SK-N-SH treated with all-trans-retinoic acid at 6 μM for 48 hours (cell line): ENCODE results near the gene MID1.

Source experiments
- ATAC-seq: fragments of 200-7000 bp; cut with Tn5 transposase; 3 replicates; pipeline ENCODE4 v1.9.1; 2020; ENCODE audit warnings: mild to moderate bottlenecking, moderate library complexity
- CSDC2 ChIP-seq: fragments of 250-450 bp; sonication (Bioruptor Pico); IDR thresholded peaks from 2 replicates; pipeline ENCODE4 v1.5.0; 2020; ENCODE audit warnings: mild to moderate bottlenecking, moderate library complexity
- CSRNP3 ChIP-seq: fragments of 250-450 bp; sonication (Bioruptor Pico); IDR thresholded peaks from 2 replicates; pipeline ENCODE4 v1.5.1; 2021; ENCODE audit warnings: mild to moderate bottlenecking, moderate library complexity
- ESRRG ChIP-seq: fragments of 250-450 bp; sonication (Bioruptor Pico); IDR thresholded peaks from 2 replicates; pipeline ENCODE4 v1.6.1; 2021; ENCODE audit warnings: mild to moderate bottlenecking
- GLIS3 ChIP-seq: fragments of 250-450 bp; sonication (Bioruptor Pico); IDR thresholded peaks from 2 replicates; pipeline ENCODE4 v1.5.0; 2020; ENCODE audit warnings: mild to moderate bottlenecking, moderate library complexity
- ISL1 ChIP-seq: fragments of 250-450 bp; sonication (Bioruptor Pico); IDR thresholded peaks from 2 replicates; pipeline ENCODE4 v2.1.2; 2022; ENCODE audit warnings: mild to moderate bottlenecking, moderate library complexity
- OSR1 ChIP-seq: fragments of 250-450 bp; sonication (Bioruptor Pico); IDR thresholded peaks from 2 replicates; pipeline ENCODE4 v1.8.0; 2022; ENCODE audit warnings: moderate library complexity, mild to moderate bottlenecking, inconsistent platforms
- PATZ1 ChIP-seq: fragments of 250-450 bp; sonication (Bioruptor Pico); IDR thresholded peaks from 2 replicates; pipeline ENCODE4 v1.8.0; 2020; ENCODE audit warnings: mild to moderate bottlenecking, moderate library complexity, borderline replicate concordance
- POU6F1 ChIP-seq: fragments of 250-450 bp; sonication (Bioruptor Pico); IDR thresholded peaks from 2 replicates; pipeline ENCODE4 v1.8.0; 2021; ENCODE audit warnings: low read depth, mild to moderate bottlenecking, moderate library complexity, borderline replicate concordance
- PPARA ChIP-seq: fragments of 250-450 bp; sonication (Bioruptor Pico); IDR thresholded peaks from 2 replicates; pipeline ENCODE4 v1.5.0; 2020; ENCODE audit warnings: mild to moderate bottlenecking, borderline replicate concordance
- SNAI2 ChIP-seq: fragments of 250-450 bp; sonication (Bioruptor Pico); IDR thresholded peaks from 2 replicates; pipeline ENCODE4 v1.5.0; 2020; ENCODE audit warnings: mild to moderate bottlenecking, moderate library complexity
- TCF4 ChIP-seq: fragments of 250-450 bp; sonication (Bioruptor Pico); IDR thresholded peaks from 2 replicates; pipeline ENCODE4 v1.8.0; 2021; ENCODE audit warnings: mild to moderate bottlenecking, moderate library complexity, borderline replicate concordance
- TOX ChIP-seq: fragments of 250-450 bp; sonication (Bioruptor Pico); IDR thresholded peaks from 2 replicates; pipeline ENCODE4 v1.8.0; 2021; ENCODE audit warnings: mild to moderate bottlenecking, moderate library complexity, borderline replicate concordance
- TSHZ2 ChIP-seq: fragments of 250-450 bp; sonication (Bioruptor Pico); IDR thresholded peaks from 2 replicates; pipeline ENCODE4 v1.5.0; 2020; ENCODE audit warnings: mild to moderate bottlenecking, moderate library complexity
- ZC3H10 ChIP-seq: fragments of 250-450 bp; sonication (Bioruptor Pico); IDR thresholded peaks from 2 replicates; pipeline ENCODE4 v1.5.1; 2021; ENCODE audit warnings: mild to moderate bottlenecking, moderate library complexity
- ZFP3 ChIP-seq: fragments of 250-450 bp; sonication (Bioruptor Pico); IDR thresholded peaks from 2 replicates; pipeline ENCODE4 v1.5.0; 2020; ENCODE audit warnings: mild to moderate bottlenecking, moderate library complexity
- ZFP30 ChIP-seq: fragments of 450-650 bp; formaldehyde crosslinking; IDR thresholded peaks from 2 replicates; pipeline ENCODE4 v1.5.0; 2022; ENCODE audit warnings: mild to moderate bottlenecking, moderate library complexity
- ZNF565 ChIP-seq: fragments of 450-650 bp; formaldehyde crosslinking; conservative IDR thresholded peaks from 2 replicates; pipeline ENCODE4 v1.5.0; 2020; ENCODE audit warnings: low read depth, mild to moderate bottlenecking, moderate library complexity
- ZNF70 ChIP-seq: fragments of 450-650 bp; formaldehyde crosslinking; IDR thresholded peaks from 2 replicates; pipeline ENCODE4 v1.5.0; 2020; ENCODE audit warnings: mild to moderate bottlenecking, moderate library complexity
- ZNF8 ChIP-seq: fragments of 450-650 bp; formaldehyde crosslinking; IDR thresholded peaks from 2 replicates; pipeline ENCODE4 v1.5.0; 2020; ENCODE audit warnings: mild to moderate bottlenecking, moderate library complexity

The MID1 gene

GRCh38 chrX:10450229-10450958 is 170.0 kb downstream of the MID1 start (continued):
- TF ChIP-seq TSHZ2 (CRISPR knock-in tag) (no peak), ESRRG (CRISPR knock-in tag) (no peak), ZC3H10 (CRISPR knock-in tag) (no peak), SNAI2 (CRISPR knock-in tag) (no peak), ZFP30 (CRISPR knock-in tag) (no peak), CSRNP3 (no peak), ZNF565 (CRISPR knock-in tag) (no peak), TOX (CRISPR knock-in tag) (peak; percentile 39; the same call in 1 of the 2 replicates), OSR1 (CRISPR knock-in tag) (no peak), ZNF70 (CRISPR knock-in tag) (no peak)

GRCh38 chrX:10447564-10448214 is 172.7 kb downstream of the MID1 start:
- TF ChIP-seq TSHZ2 (CRISPR knock-in tag) (no peak), POU6F1 (CRISPR knock-in tag) (no peak), SNAI2 (CRISPR knock-in tag) (no peak; the same call in 1 of the 2 replicates), ZNF8 (CRISPR knock-in tag) (no peak), ESRRG (CRISPR knock-in tag) (no peak), PPARA (no peak), PATZ1 (CRISPR knock-in tag) (no peak), GLIS3 (0 out of 2 replicates have a peak, but pooled peaks have one; percentile 17), TCF4 (no peak), CSDC2 (CRISPR knock-in tag) (peak; percentile 86), TOX (CRISPR knock-in tag) (no peak), ISL1 (CRISPR knock-in tag) (peak; percentile 64; the same call in 1 of the 2 replicates), ZNF565 (CRISPR knock-in tag) (no peak), ZFP3 (CRISPR knock-in tag) (no peak)
- TF ChIP-seq, all 23 proteins: peak for 3
- no peak; the same call in 2 of the 3 replicates for ATAC-seq
